GM19455 (cell line): Measurements from ENCODE around the gene LHPP.
"Not testable (repeated sequence)": the region's sequence is repeated elsewhere in the genome, so short reads cannot be mapped to it uniquely, and the experiment has no call there.

ENCODE experiments used
- ATAC-seq: cut with Tn5 transposase; IDR thresholded peaks from one replicate; pipeline ENCODE4 v1.9.1; 2021; ENCODE audit not compliant: unreplicated experiment

The LHPP gene

GRCh38 chr10:124604214-124605000, 142.8 kb downstream of the LHPP start:
- ATAC-seq, result no peak

GRCh38 chr10:124605001-124605370, 143.4 kb downstream of the LHPP start:
- ATAC-seq, result no peak

GRCh38 chr10:124605481-124605855, 143.8 kb downstream of the LHPP start:
- ATAC-seq, result no peak

GRCh38 chr10:124605856-124606812, 144.5 kb downstream of the LHPP start:
- no peak for ATAC-seq

GRCh38 chr10:124606822-124607221, 145.2 kb downstream of the LHPP start:
- ATAC-seq, result no peak

- ATAC-seq, result no peak
Measured at GRCh38 chr10:124607693-124608092, 146.1 kb downstream of the LHPP start.

GRCh38 chr10:124608093-124608721, 146.6 kb downstream of the LHPP start:
- ATAC-seq, result no peak

GRCh38 chr10:124609698-124610097, 148.1 kb downstream of the LHPP start:
- no peak for ATAC-seq

GRCh38 chr10:124610186-124610585, 148.6 kb downstream of the LHPP start:
- not testable (repeated sequence) for ATAC-seq

- ATAC-seq, result not testable (repeated sequence)
Measured at GRCh38 chr10:124610851-124611250, 149.2 kb downstream of the LHPP start.

GRCh38 chr10:124611738-124612137, 150.1 kb downstream of the LHPP start:
- no peak for ATAC-seq

GRCh38 chr10:124612611-124613498, 151.2 kb downstream of the LHPP start:
- ATAC-seq, result no peak

GRCh38 chr10:124614003-124614659, 152.5 kb downstream of the LHPP start:
- ATAC-seq, result no peak

GRCh38 chr10:124615259-124615658, 153.6 kb downstream of the LHPP start:
- no peak for ATAC-seq

- ATAC-seq, result no peak
Measured at GRCh38 chr10:124616040-124616835, 154.6 kb downstream of the LHPP start.

GRCh38 chr10:124616836-124617130, 155.2 kb downstream of the LHPP start:
- ATAC-seq, result no peak

- ATAC-seq, result no peak
Measured at GRCh38 chr10:124618470-124619073, 156.9 kb downstream of the LHPP start.

GRCh38 chr10:124619195-124619594, 157.6 kb downstream of the LHPP start:
- ATAC-seq, result no peak
